ENCODE data around the gene ABCC4.

ABCC4 gene

GRCh38 chr13:95319551-95320274 is 18.5 kb upstream of the ABCC4 start:
- no peaks in the 10 kb centered on the region for H3K4me1 ChIP-seq (ENCODE audit: control insufficient read depth, low read depth, low read length)
- H3K9me3 ChIP-seq (ENCODE audit: control insufficient read depth, low read depth, low read length): no peaks in the 10 kb centered on the region
- no peak overlapping the region for H3K4me3 ChIP-seq (ENCODE audit: low read length)
- H3K27me3 ChIP-seq (ENCODE audit: control insufficient read depth, insufficient read depth, low read length): no peaks in the 10 kb centered on the region
- no peaks in the 10 kb centered on the region for H3K36me3 ChIP-seq (ENCODE audit: control insufficient read depth, low read depth, low read length)
- H3K9ac ChIP-seq (ENCODE audit: low read length): no peak overlapping the region
- no peak overlapping the region for H3K27ac ChIP-seq (ENCODE audit: low read length)

GRCh38 chr13:95317039-95317989 is 16.1 kb upstream of the ABCC4 start:
- Histone ChIP-seq H3K9me3 (ENCODE audit: control insufficient read depth, low read depth, low read length) (no peaks in the 10 kb centered on the region), H3K27ac (ENCODE audit: low read length) (no peak overlapping the region), H3K36me3 (ENCODE audit: control insufficient read depth, low read depth, low read length) (no peaks in the 10 kb centered on the region), H3K4me1 (ENCODE audit: control insufficient read depth, low read depth, low read length) (no peaks in the 10 kb centered on the region), H3K27me3 (ENCODE audit: control insufficient read depth, insufficient read depth, low read length) (no peaks in the 10 kb centered on the region), H3K4me3 (ENCODE audit: low read length) (no peak overlapping the region), H3K9ac (ENCODE audit: low read length) (no peak overlapping the region)

GRCh38 chr13:95315752-95316151 is 14.5 kb upstream of the ABCC4 start:
- H3K36me3 ChIP-seq (ENCODE audit: control insufficient read depth, low read depth, low read length): no peaks in the 10 kb centered on the region
- no peaks in the 10 kb centered on the region for H3K4me1 ChIP-seq (ENCODE audit: control insufficient read depth, low read depth, low read length)
- H3K27ac ChIP-seq (ENCODE audit: low read length): no peak overlapping the region
- no peak overlapping the region for H3K9ac ChIP-seq (ENCODE audit: low read length)
- no peak overlapping the region for H3K4me3 ChIP-seq (ENCODE audit: low read length)
- H3K27me3 ChIP-seq (ENCODE audit: control insufficient read depth, insufficient read depth, low read length): no peaks in the 10 kb centered on the region
- no peaks in the 10 kb centered on the region for H3K9me3 ChIP-seq (ENCODE audit: control insufficient read depth, low read depth, low read length)

GRCh38 chr13:95307507-95307906 is 6.3 kb upstream of the ABCC4 start:
- Histone ChIP-seq H3K36me3 (ENCODE audit: control insufficient read depth, low read depth, low read length) (no peaks in the 10 kb centered on the region), H3K27me3 (ENCODE audit: control insufficient read depth, insufficient read depth, low read length) (peaks cover 6% of the 10 kb centered on the region), H3K4me3 (ENCODE audit: low read length) (no peak overlapping the region), H3K4me1 (ENCODE audit: control insufficient read depth, low read depth, low read length) (no peaks in the 10 kb centered on the region), H3K9me3 (ENCODE audit: control insufficient read depth, low read depth, low read length) (no peaks in the 10 kb centered on the region), H3K27ac (ENCODE audit: low read length) (no peak overlapping the region), H3K9ac (ENCODE audit: low read length) (no peak overlapping the region)

GRCh38 chr13:95304453-95304852 is 3.2 kb upstream of the ABCC4 start:
- Histone ChIP-seq H3K9me3 (ENCODE audit: control insufficient read depth, low read depth, low read length) (no peaks in the 10 kb centered on the region), H3K9ac (ENCODE audit: low read length) (no peak overlapping the region), H3K27ac (ENCODE audit: low read length) (no peak overlapping the region), H3K4me1 (ENCODE audit: control insufficient read depth, low read depth, low read length) (peaks cover 4% of the 10 kb centered on the region), H3K36me3 (ENCODE audit: control insufficient read depth, low read depth, low read length) (no peaks in the 10 kb centered on the region), H3K27me3 (ENCODE audit: control insufficient read depth, insufficient read depth, low read length) (peaks cover 24% of the 10 kb centered on the region), H3K4me3 (ENCODE audit: low read length) (no peak overlapping the region)

- Histone ChIP-seq H3K9ac (ENCODE audit: low read length) (peak overlapping the region; percentile 14), H3K4me3 (ENCODE audit: low read length) (peak overlapping the region; percentile 60), H3K27ac (ENCODE audit: low read length) (no peak overlapping the region)
Measured at GRCh38 chr13:95301968-95302393, 730 bp upstream of the ABCC4 start.

GRCh38 chr13:95300625-95301182 is 547 bp downstream of the ABCC4 start:
- peaks cover 4% of the 10 kb centered on the region for H3K4me1 ChIP-seq (ENCODE audit: control insufficient read depth, low read depth, low read length)
- peak overlapping the region; percentile 42 for H3K9ac ChIP-seq (ENCODE audit: low read length)
- H3K27ac ChIP-seq (ENCODE audit: low read length): no peak overlapping the region
- peaks cover 24% of the 10 kb centered on the region for H3K27me3 ChIP-seq (ENCODE audit: control insufficient read depth, insufficient read depth, low read length)
- H3K36me3 ChIP-seq (ENCODE audit: control insufficient read depth, low read depth, low read length): no peaks in the 10 kb centered on the region
- peak overlapping the region; percentile 71 for H3K4me3 ChIP-seq (ENCODE audit: low read length)
- H3K9me3 ChIP-seq (ENCODE audit: control insufficient read depth, low read depth, low read length): no peaks in the 10 kb centered on the region

More at GRCh38 chr13:95301968-95302393, 730 bp upstream of the ABCC4 start:
- no peaks in the 10 kb centered on the region for H3K36me3 ChIP-seq (ENCODE audit: control insufficient read depth, low read depth, low read length)
- H3K9me3 ChIP-seq (ENCODE audit: control insufficient read depth, low read depth, low read length): no peaks in the 10 kb centered on the region
- H3K27me3 ChIP-seq (ENCODE audit: control insufficient read depth, insufficient read depth, low read length): peaks cover 24% of the 10 kb centered on the region
- H3K4me1 ChIP-seq (ENCODE audit: control insufficient read depth, low read depth, low read length): peaks cover 4% of the 10 kb centered on the region

- H3K9me3 ChIP-seq (ENCODE audit: control insufficient read depth, low read depth, low read length): no peaks in the 10 kb centered on the region
- H3K27me3 ChIP-seq (ENCODE audit: control insufficient read depth, insufficient read depth, low read length): peaks cover 24% of the 10 kb centered on the region
- H3K9ac ChIP-seq (ENCODE audit: low read length): no peak overlapping the region
- H3K27ac ChIP-seq (ENCODE audit: low read length): no peak overlapping the region
- H3K4me3 ChIP-seq (ENCODE audit: low read length): no peak overlapping the region
- peaks cover 4% of the 10 kb centered on the region for H3K4me1 ChIP-seq (ENCODE audit: control insufficient read depth, low read depth, low read length)
- no peaks in the 10 kb centered on the region for H3K36me3 ChIP-seq (ENCODE audit: control insufficient read depth, low read depth, low read length)
Measured at GRCh38 chr13:95298971-95299621, 2.2 kb downstream of the ABCC4 start.

GRCh38 chr13:95298169-95298965 is 2.9 kb downstream of the ABCC4 start:
- no peak overlapping the region for H3K27ac ChIP-seq (ENCODE audit: low read length)
- H3K27me3 ChIP-seq (ENCODE audit: control insufficient read depth, insufficient read depth, low read length): peaks cover 24% of the 10 kb centered on the region
- no peak overlapping the region for H3K4me3 ChIP-seq (ENCODE audit: low read length)

GRCh38 chr13:95296326-95296925 is 4.8 kb downstream of the ABCC4 start:
- Histone ChIP-seq H3K9me3 (ENCODE audit: control insufficient read depth, low read depth, low read length) (no peaks in the 10 kb centered on the region), H3K9ac (ENCODE audit: low read length) (no peak overlapping the region), H3K4me1 (ENCODE audit: control insufficient read depth, low read depth, low read length) (peaks cover 4% of the 10 kb centered on the region), H3K36me3 (ENCODE audit: control insufficient read depth, low read depth, low read length) (no peaks in the 10 kb centered on the region), H3K4me3 (ENCODE audit: low read length) (no peak overlapping the region), H3K27me3 (ENCODE audit: control insufficient read depth, insufficient read depth, low read length) (peaks cover 9% of the 10 kb centered on the region), H3K27ac (ENCODE audit: low read length) (no peak overlapping the region)

More at GRCh38 chr13:95298169-95298965, 2.9 kb downstream of the ABCC4 start:
- peaks cover 4% of the 10 kb centered on the region for H3K4me1 ChIP-seq (ENCODE audit: control insufficient read depth, low read depth, low read length)
- no peaks in the 10 kb centered on the region for H3K36me3 ChIP-seq (ENCODE audit: control insufficient read depth, low read depth, low read length)
- no peaks in the 10 kb centered on the region for H3K9me3 ChIP-seq (ENCODE audit: control insufficient read depth, low read depth, low read length)
- H3K9ac ChIP-seq (ENCODE audit: low read length): no peak overlapping the region

Measured in iPS-18a (cell line).